ENCODE measurements around the gene DPP3. TPM values are rescaled to one million over a fixed set of nuclear protein-coding genes. Genes with fewer than 3 reads are reported as not detected.

The DPP3 gene
- total RNA-seq, 4 donors from 2014 or later: 17.8 to 33.3 (median 20.2) TPM

DNA sequence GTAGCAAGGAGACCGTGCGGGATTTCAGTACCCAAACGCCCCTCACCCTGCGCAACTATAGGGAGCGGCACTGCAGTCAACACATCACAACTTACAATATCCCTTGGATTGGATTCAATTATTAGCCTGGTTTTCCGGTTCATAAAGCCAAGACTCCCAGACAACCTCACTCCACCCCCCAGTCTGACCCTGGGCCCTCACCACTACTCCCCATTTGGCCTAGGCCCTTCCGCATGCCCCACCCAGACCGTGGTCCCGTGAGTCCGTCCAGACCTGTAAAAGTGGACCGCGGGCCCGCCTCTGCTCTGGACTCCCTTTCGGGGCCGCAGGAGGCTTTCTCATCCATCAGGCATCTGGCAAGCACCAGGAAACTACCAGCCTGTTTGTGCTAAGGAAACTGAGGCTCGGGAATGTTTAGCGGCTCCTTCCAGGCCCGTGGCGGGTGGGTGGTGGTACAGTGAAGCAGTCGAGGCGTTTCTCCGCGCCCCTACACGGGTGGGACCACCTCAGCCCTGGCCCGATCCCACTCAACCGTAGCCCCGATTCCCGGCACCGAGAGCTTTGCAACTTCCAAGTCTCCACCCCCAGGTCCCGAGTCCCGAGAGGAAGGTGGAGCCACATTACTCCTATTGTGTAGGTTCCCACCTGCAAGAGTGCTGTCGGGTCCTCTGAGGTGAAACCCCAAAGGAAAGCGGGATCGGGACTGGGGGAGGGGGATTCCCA lies 679 bp upstream of the DPP3 start:
- Histone ChIP-seq H3K9me3 (no peaks in the 10 kb centered on the region), H3K27ac (replicated peaks in 1 of 4) (peak overlapping the region; percentile 90 to 94 (median 94)), H3K4me1 (peaks cover 8 to 27% (median 22%) of the 10 kb centered on the region in 4 donors), H3K36me3 (peaks cover 6 to 40% (median 27%) of the 10 kb centered on the region in 4 donors), H3K27me3 (no peaks in the 10 kb centered on the region), H3K4me3 (peak overlapping the region; percentile 67 to 82 (median 74))
- intact Hi-C loops (cut with DNase I): no loop called here
- peak; percentile 94 for DNase-seq (ENCODE audit: extremely low spot score)
- TF ChIP-seq, protein P1, sequence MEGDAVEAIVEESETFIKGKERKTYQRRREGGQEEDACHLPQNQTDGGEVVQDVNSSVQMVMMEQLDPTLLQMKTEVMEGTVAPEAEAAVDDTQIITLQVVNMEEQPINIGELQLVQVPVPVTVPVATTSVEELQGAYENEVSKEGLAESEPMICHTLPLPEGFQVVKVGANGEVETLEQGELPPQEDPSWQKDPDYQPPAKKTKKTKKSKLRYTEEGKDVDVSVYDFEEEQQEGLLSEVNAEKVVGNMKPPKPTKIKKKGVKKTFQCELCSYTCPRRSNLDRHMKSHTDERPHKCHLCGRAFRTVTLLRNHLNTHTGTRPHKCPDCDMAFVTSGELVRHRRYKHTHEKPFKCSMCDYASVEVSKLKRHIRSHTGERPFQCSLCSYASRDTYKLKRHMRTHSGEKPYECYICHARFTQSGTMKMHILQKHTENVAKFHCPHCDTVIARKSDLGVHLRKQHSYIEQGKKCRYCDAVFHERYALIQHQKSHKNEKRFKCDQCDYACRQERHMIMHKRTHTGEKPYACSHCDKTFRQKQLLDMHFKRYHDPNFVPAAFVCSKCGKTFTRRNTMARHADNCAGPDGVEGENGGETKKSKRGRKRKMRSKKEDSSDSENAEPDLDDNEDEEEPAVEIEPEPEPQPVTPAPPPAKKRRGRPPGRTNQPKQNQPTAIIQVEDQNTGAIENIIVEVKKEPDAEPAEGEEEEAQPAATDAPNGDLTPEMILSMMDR (IDR thresholded peaks at IDR 0.05): no peak
- TF ChIP-seq EP300 (IDR thresholded peaks at IDR 0.05) (no peak), POLR2AphosphoS5 (IDR thresholded peaks at IDR 0.05) (no peak), POLR2A (IDR thresholded peaks at IDR 0.05; ENCODE audit: low read depth) (no peak)
- WGBS: 0% methylated on average over 25 of the region's 34 CpGs

DNA sequence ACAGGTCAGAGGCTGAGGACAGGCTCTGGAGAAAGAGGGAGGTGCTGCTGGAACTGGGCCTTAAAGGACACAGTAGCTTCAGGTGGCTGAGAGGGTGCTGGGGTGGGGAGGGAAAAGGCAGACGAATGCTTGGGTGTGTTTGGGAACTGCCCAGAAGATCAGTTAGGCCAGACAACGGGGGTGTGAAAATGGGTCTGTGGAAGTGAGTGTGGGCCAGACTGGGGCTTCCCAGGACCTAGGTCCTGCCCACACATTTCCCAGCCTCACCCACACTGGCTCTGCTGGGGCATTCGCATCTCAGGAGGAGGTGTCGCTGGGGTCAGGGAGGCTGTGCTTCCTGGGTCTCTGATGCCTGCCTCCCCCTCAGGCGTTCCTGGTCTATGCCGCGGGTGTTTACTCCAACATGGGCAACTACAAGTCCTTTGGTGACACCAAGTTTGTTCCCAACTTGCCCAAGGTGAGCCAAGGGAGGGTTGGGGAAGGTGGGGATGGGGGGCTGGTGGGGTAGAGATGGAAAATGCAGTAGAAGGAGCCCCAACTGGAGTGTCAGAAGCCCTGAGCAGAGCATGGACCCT lies 4.7 kb downstream of the DPP3 start:
- intact Hi-C loops (cut with DNase I): no loop called here
- Histone ChIP-seq H3K27me3 (no peaks in the 10 kb centered on the region), H3K4me1 (peaks cover 4 to 11% (median 9%) of the 10 kb centered on the region in 4 donors), H3K9me3 (no peaks in the 10 kb centered on the region), H3K36me3 (peaks cover 0 to 69% (median 41%) of the 10 kb centered on the region in 4 donors), H3K27ac (replicated peaks in 1 of 4) (no peak overlapping the region), H3K4me3 (no peak overlapping the region)
- DNase-seq (ENCODE audit: extremely low spot score): no peak
- WGBS: 88% methylated on average over 7 of the region's 7 CpGs
- TF ChIP-seq POLR2A (IDR thresholded peaks at IDR 0.05; ENCODE audit: low read depth) (no peak), POLR2AphosphoS5 (IDR thresholded peaks at IDR 0.05) (no peak), EP300 (IDR thresholded peaks at IDR 0.05) (no peak)
- TF ChIP-seq, protein P1 (IDR thresholded peaks at IDR 0.05): no peak

DNA sequence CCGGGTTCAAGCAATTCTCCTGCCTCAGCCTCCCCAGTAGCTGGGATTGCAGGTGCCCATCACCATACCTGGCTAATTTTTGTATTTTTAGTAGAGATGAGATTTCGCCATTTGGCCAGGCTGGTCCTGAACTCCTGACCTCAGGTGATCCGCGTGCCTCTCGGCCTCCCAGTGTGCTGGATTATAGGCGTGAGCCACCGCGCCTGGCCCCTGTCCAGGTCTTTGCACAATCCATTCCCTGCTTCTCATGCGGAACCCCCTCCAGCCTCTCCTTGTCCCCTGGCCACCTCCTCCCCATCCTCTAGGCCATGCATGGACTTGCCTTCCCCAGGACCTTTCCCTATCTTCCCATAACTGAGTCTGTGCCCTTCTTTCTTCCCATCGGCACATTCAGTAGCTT lies 8.7 kb downstream of the DPP3 start:
- no peak overlapping the region for H3K27ac ChIP-seq (replicated peaks in 1 of 4)
- intact Hi-C loops (cut with DNase I): no loop called here
- H3K27me3 ChIP-seq: no peaks in the 10 kb centered on the region
- TF ChIP-seq, protein P1 (IDR thresholded peaks at IDR 0.05): no peak
- TF ChIP-seq POLR2AphosphoS5 (IDR thresholded peaks at IDR 0.05) (no peak), EP300 (IDR thresholded peaks at IDR 0.05) (no peak), POLR2A (IDR thresholded peaks at IDR 0.05; ENCODE audit: low read depth) (no peak)
- H3K4me1 ChIP-seq: no peaks in the 10 kb centered on the region
- H3K9me3 ChIP-seq: no peaks in the 10 kb centered on the region
- H3K4me3 ChIP-seq: no peak overlapping the region
- WGBS: 96% methylated on average over 10 of the region's 10 CpGs
- H3K36me3 ChIP-seq: peaks cover 7 to 94% (median 56%) of the 10 kb centered on the region in 4 donors
- no peak for DNase-seq (ENCODE audit: extremely low spot score)

GRCh38 chr11:66489636-66490035 lies 9.4 kb downstream of the DPP3 start:
- TF ChIP-seq POLR2AphosphoS5 (IDR thresholded peaks at IDR 0.05) (no peak), POLR2A (IDR thresholded peaks at IDR 0.05; ENCODE audit: low read depth) (no peak), EP300 (IDR thresholded peaks at IDR 0.05) (no peak)
- TF ChIP-seq, protein P1 (IDR thresholded peaks at IDR 0.05): no peak
- WGBS: 90% methylated on average over 4 of the region's 7 CpGs
- intact Hi-C loops (cut with DNase I): no loop called here
- H3K9me3 ChIP-seq: no peaks in the 10 kb centered on the region
- H3K27me3 ChIP-seq: no peaks in the 10 kb centered on the region
- peaks cover 7 to 92% (median 56%) of the 10 kb centered on the region in 4 donors for H3K36me3 ChIP-seq
- DNase-seq (ENCODE audit: extremely low spot score): no peak
- no peaks in the 10 kb centered on the region for H3K4me1 ChIP-seq
- H3K27ac ChIP-seq (replicated peaks in 1 of 4): no peak overlapping the region
- H3K4me3 ChIP-seq: no peak overlapping the region

All from esophagus muscularis mucosa (tissue), 4 donors.